NCI-H1417 treated with DMSO at 0.1 percent for 48 hours (cell line): ENCODE results near the gene CRKL.

ENCODE experiments used
- DNase-seq: peaks from one replicate; lab custom pipeline; 2025; lab: John Stamatoyannopoulos, UW

The CRKL gene

GRCh38 chr22:20996598-20997535, 79.7 kb downstream of the CRKL start:
- DNase-seq: no peak

- no peak for DNase-seq
These were observed 80.5 kb downstream of the CRKL start for GRCh38 chr22:20997536-20998257.

GRCh38 chr22:20998411-20999336, 81.5 kb downstream of the CRKL start:
- no peak for DNase-seq

- no peak for DNase-seq
These were observed 82.4 kb downstream of the CRKL start for GRCh38 chr22:20999350-21000206.

- DNase-seq: no peak
These were observed 83.2 kb downstream of the CRKL start for GRCh38 chr22:21000207-21000986.

- DNase-seq: no peak
These were observed 83.9 kb downstream of the CRKL start for GRCh38 chr22:21000987-21001600.

GRCh38 chr22:21001601-21002325, 84.6 kb downstream of the CRKL start, which contains the start of gene THAP7:
Gene THAP7, minus strand, starts transcription at chr22:21002118. Its CDS starts 207 bp downstream, at chr22:21001911.
- DNase-seq: peak; percentile 66
